Measurements from ENCODE around the gene MBNL2.
"Not testable (repeated sequence)": the region's sequence is repeated elsewhere in the genome, so short reads cannot be mapped to it uniquely, and the experiment has no call there.

MBNL2 gene

GRCh38 chr13:97221989-97222700, at the start of gene MBNL2:
TSS of gene MBNL2 (plus strand) at chr13:97222333. CDS start at chr13:97276236, 53,903 bp downstream.
- DNase-seq = peak; percentile 84 to 93

- no peak for DNase-seq
Observed at GRCh38 chr13:97174638-97175037, 47.5 kb upstream of the MBNL2 start.

- DNase-seq = no peak
Observed at GRCh38 chr13:97175041-97175440, 47.1 kb upstream of the MBNL2 start.

DNA sequence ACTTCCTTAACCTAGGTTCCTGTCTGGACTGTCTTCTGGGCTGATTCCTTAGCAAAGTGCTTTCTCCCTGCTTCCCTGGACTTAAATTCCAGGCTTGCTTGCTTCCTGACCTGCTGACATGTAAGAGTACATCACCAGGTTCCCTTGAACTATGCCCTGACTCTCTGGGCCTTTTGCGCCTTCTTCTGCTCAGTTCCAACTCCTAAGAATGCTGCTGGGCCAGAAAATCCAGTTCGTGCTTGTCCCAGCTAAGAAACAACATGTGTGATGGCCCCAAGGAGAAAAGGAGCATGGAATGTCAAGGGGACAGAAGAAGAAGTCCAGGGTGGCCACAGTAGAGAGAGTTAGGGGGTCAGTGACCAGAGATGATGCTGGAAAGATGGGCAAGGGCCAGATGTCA, 42.6 kb upstream of the MBNL2 start:
- no peak for DNase-seq

DNA sequence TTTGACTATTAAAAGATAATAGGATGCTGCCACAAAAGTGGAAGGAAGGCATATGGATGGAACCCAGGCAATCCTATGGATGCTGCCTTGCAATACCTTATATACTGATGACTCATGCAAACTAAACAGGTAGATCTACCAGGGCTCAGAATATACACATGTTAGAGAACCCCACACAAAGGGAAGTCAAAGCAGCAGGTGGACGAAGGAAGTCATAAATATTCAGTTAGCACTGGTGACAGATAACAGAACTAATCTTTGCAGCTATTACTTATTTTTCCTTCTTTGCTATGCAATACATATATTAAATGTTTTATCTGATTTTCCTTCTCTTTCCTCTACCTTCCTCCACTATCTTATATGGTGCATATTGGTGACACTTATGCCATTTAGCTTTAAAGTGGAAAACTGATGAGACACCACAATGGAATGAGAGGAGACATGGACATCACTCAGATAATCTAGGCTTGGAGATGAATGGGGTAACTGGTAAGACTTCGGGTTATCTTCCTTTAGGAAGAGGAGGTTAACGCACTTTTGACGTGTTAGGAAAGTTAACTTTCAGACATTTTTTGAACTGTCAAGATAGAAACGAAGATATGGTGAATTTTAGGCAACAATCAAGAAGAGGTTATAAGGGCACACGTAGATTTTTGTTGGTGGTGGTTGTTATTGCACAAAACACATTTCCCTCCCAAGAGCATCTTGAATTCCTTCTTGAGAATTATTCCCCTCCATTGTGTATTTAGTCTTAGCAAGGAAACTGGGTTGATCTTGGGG, 39.8 kb upstream of the MBNL2 start:
- no peak for DNase-seq

DNA sequence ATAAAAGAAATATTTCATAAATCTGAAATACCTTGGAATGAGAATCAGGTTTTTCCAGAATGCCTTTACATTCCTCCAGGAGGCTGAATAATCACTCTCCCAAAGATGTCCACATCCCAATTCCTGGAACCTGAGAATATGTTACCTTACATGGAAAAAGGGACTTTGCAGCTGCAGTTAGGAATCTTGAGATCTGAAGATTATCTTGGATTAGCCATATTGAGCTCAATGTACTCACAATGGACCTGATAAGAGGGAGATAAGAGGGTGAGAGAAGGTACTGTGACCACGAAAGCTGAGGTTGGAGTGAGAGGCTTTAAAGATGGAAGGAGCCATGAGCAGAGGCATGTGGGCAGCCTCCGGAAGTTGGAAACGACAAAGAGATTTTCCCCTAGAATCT, 36.8 kb upstream of the MBNL2 start:
- DNase-seq = no peak

GRCh38 chr13:97185751-97186150, 36.4 kb upstream of the MBNL2 start:
- no peak for DNase-seq

- DNase-seq = no peak
Observed at GRCh38 chr13:97188207-97188606, 33.9 kb upstream of the MBNL2 start.

- DNase-seq = no peak
Observed at GRCh38 chr13:97189928-97190327, 32.2 kb upstream of the MBNL2 start.

- peak; percentile 23 to 50 for DNase-seq
Observed at GRCh38 chr13:97191142-97191541, 31.0 kb upstream of the MBNL2 start.

- peak; percentile 14 to 82 for DNase-seq
Observed at GRCh38 chr13:97191615-97192014, 30.5 kb upstream of the MBNL2 start.

DNA sequence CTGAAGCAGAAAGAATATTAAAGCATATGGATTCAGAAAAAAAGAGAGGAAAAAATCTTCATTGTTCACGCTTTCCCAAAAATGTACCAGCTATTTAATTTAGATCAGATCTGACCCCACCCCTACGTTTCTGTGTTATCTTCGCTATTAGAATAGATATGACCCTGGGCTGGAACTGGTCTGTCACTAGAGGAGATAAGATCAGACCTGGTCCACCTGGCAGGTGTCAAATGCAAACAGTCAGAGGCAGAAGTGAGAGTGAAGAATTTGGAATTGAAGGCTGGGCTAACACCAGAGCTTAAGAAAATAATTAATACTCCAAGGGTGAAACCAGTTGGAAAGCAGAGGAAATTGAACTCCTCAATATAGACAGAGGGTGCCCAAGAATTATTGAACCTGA, 30.0 kb upstream of the MBNL2 start:
- DNase-seq = no peak

DNA sequence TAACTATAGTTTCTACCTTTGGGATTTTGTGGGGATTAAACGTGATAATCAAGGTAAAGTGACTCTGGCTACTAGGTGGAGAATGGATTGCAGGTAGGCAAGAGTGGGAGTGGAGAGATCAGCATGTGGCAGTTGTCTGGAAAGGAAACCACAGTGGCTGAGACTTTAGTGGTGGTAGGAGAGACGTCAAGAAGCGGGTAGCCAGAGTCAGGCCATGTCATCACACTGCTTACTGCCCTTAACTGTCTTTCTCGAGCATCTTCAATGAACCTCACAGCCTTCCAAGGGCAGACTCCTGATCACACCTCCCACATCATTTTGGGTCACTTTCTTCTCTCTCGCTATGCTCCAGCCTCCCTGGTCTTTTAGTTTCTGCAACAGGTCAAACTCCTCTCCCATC, 28.6 kb upstream of the MBNL2 start:
- DNase-seq = no peak

- no peak for DNase-seq
Observed at GRCh38 chr13:97194479-97194878, 27.7 kb upstream of the MBNL2 start.

DNA sequence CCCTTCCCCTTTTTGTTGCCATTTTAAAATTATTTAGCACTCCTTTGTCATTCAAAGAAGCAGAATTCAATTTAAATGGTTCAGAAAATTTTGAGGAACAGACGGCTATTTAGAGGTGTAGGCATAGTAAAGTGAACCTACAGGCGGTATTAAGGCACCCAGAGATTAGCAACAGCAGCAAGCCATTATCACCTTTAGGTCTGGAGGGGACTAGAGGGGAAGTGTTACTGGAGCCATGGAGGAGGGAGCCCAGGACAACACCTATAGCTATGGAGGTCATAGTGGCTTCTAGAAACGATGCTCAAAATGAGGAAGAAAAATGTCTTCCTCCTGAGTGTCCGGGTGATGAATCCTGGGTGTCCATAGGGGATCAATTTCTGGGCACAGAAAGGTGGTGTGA, 25.8 kb upstream of the MBNL2 start:
- DNase-seq = no peak

- DNase-seq = no peak
Observed at GRCh38 chr13:97198753-97199152, 23.4 kb upstream of the MBNL2 start.

GRCh38 chr13:97199451-97199850, 22.7 kb upstream of the MBNL2 start:
- DNase-seq = no peak

DNA sequence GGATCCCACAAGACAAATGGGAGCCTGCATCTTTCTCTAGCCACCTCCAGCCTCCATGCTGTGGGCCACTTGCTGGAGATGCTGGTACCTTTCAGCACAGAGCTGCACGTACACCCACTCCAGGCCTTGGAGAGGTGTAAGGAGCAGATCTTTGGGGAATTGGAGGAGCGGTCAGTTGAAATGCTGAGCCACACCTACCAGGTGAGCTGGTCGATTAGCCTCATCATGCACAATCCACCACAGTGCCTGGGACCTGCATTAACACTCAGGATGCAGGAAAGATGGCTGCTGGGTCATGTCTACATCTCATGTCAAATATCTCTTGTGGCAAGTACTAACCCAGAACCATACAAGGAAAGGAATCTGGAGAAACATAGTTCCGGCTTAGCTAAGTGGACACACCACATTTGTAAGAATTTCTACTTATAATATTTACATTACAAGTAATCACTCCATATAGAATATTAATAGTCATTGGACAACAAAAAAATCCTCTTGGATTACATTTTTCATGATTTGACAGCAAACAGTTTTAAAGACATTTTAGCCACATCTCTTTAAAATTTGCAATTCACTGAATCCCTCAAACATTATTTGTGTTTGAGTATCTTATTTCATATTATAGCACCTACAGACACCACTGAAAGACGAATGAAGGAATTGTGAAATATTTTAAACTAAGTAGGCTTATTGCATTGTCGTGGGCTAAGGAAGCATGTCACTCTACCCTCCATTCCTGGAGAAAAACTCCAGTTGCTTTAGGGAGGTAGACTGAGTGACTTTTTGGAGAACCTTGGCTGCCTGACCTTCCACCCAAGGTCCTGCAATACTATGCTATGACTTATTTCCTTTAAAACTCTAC, 21.8 kb upstream of the MBNL2 start:
- DNase-seq = no peak

- no peak for DNase-seq
Observed at GRCh38 chr13:97202761-97203160, 19.4 kb upstream of the MBNL2 start.

GRCh38 chr13:97205465-97205864, 16.7 kb upstream of the MBNL2 start:
- DNase-seq = no peak

DNA sequence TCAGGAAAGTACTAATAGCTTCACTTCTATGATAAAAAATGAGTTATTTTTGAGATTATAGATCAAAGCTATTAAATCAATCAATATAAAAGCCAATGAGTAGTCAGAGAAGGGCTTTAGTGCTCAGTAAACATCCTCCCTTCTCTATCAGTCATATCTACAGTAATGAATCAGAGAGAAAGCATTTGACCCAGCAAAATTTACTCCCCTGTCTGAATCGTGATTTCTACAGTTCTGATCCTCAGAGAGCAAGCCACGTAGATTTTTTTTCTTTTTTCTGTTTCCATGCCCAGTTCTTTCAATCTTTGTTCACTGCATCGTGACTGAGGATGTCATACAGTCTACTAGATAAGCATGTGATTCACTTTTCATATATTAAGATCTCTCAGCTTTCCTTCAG, 16.2 kb upstream of the MBNL2 start:
- no peak for DNase-seq

DNA sequence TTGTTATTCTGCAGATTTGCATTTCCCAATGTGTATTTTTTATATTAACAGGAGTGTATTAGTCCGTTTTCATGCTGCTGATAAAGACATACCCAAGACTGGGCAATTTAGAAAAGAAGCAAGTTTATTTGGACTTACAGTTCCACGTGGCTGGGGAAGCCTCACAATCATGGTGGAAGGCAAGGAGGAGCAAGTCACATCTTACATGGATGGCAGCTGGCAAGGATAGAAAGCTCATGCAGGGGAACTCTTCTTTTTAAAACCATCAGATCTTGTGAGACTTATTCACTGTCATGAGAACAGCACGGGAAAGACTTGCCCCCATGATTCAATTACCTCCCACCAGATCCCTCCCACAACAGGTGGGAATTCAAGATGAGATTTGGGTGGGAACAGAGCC, 14.9 kb upstream of the MBNL2 start:
- DNase-seq = not testable (repeated sequence)

DNA sequence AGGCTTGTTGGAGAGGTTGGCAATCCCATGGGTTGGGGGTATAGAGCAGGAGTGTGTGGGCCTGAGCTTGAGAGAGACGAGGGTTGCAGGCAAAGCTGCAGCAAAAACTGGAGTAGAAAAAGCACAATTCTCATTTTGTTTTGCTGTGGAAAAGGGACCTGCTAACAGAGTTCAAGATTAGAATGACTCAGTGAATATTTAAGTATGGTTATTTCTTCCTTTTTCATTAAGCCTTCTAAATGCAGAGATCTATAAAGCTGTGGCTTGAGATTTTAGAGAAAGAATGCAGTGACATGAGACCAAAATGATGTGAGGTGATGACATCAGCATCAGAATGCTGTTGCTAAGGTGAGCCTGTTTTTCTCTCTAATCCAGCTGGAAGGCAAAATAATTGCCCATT, 10.8 kb upstream of the MBNL2 start:
- DNase-seq = no peak

- no peak for DNase-seq
Observed at GRCh38 chr13:97212004-97212403, 10.1 kb upstream of the MBNL2 start.

Measured in NCI-H524 (cell line).